CD4-positive, alpha-beta T cell treated with Interleukin-17A for 4 hours (primary cell): ENCODE results near the gene ACOT4.
"Not testable (repeated sequence)": the region's sequence is repeated elsewhere in the genome, so short reads cannot be mapped to it uniquely, and the experiment has no call there.

ENCODE experiments used
- DNase-seq: peaks from one replicate; pipeline ENCODE4 v3.0.0-alpha.2; 2020; ENCODE audit warnings: mixed read lengths

Gene ACOT4

DNA sequence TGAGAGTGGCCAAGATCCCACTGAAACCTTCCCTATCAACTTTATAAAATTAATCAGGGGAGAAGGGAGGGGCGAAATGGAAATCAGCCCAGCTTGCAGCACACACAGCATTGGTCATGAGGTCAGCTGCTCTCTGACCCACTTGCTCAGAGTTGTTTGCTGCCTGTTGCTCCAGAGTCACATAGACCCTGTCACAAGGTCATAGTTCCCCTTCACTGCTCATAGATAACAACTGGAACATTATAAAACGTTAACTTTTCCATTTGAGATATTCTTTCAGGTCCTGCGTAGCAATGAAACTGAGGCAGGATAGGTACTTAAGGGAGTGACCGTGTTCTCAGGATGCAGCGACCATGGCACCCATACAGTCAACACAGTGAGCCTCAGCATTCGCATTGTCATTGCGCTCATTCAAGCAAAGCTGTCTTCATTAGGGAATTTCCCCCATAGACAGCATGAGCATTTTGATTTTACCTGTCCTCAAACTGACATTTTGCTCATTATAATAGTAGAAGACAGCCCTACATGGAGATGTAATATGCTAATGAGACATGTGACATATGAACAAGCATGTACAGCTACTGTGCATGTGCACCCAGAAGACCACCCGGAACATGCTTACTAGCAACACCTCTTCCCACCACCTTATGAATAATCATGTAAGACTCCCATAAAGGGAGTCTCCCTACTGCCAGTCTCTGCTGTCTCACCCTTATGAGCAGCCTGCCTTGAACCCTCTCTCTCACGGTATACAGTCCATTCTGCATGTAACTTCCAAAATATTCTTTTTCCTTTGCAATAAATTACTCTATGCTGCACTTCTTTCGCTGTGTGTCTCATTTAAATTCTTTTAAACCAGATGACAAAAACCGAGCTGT is 9.3 kb upstream of the ACOT4 start:
- not testable (repeated sequence) for DNase-seq

DNA sequence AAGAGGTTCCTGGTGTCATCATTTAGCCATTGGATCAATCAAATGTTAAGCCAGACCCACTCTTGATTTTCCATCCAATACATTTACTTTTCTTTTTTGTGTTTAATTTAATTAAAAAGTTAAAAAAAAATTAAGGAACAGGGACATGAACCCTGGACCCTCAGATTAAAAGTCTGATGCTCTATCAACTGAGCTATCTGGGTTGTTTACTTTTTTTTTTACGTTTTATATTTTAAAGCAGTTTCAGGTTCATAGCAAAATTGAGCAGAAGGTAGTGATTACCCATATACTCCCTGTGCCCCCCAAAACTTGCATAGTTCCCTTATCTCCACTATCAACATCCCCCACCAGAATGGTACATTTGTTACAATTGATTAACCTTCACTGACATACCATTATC is 3.0 kb upstream of the ACOT4 start:
- DNase-seq: no peak

DNA sequence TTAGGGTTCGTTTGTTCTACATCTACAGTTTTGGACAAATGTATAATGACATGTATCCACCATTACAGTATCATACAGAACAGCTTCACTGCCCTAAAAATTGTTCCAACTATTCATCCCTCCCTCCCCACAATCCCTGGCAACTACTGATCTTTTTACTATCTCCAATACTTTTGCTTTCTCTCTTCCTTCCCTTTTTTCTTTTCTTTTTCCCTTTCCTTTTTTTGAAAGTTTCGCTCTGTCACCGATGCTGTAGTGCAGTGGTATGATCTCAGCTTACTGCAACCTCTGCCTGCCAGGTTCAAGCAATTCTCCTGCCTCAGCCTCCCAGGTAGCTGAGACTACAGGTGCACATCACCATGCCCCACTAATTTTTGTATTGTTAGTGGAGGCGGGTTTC is 2.6 kb upstream of the ACOT4 start:
- no peak for DNase-seq

DNA sequence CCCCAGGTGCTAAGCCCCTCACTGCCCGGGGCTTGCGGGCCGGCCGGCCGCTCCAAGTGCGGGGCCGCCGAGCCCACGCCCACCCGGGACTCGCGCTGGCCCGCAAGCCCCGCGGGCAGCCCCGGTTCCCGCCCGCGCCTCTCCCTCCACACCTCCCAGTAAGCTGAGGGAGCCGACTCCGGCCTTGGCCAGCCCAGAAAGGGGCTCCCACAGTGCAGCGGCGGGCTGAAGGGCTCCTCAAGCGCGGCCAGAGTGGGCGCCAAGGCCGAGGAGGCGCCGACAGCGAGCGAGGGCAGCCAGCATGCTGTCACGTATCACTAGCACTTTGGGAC is 1.0 kb upstream of the ACOT4 start:
- not testable (repeated sequence) for DNase-seq

DNA sequence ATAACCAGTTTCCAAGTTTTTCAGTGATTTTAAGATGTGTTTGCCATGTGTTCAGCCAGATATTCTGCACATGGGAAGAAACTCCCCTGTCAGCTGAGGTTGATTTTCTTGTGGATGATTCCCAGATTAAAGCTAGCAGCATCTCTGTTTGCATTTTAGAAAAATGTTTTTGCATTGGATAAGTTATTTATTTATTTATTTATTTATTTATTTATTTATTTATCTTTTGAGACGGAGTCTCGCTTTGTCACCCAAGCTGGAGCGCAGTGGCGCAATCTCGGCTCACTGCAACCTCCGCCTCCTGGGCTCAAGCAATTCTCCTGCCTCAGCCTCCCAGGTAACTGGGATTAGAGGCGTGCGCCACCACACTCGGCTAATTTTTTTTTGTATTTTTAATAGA is 2.8 kb downstream of the ACOT4 start:
- DNase-seq: no peak

DNA sequence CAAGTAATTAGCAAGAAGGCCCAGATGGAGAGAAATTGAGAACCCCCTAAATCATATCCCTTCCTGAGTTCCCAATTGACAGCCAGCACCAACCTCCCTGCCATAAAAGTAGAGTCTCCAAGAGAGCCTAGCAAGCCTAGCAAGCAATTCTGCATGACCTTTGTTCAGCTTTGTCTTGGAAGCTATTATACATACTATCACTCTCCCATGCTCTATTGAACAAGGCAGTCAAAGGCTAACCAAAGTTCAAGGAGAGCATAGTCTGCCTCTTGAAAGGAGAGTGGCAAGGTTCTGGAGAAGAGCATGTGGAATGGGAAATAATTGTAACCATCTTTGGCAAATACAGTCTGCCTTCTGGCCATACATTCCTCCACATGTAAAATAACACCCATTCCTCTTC is 7.8 kb downstream of the ACOT4 start:
- no peak for DNase-seq

DNA sequence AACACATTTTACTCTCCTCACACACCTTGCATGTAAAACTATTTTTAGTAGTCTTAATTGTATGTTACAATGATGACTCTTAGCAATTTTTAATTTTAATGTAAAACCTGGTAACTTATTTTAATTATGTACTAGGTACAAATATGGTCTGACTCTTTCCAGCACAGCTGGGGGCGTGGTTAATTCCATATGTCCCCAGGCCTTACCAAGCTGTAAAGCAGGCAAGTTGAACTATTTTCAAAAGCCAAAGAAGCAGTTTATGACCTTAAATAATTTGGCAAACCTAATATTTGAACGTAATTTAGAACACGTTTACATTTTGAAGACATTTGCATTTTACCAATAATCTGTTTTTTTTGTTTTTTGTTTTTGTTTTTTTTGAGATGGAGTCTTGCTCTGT is 11.3 kb downstream of the ACOT4 start:
- no peak for DNase-seq

DNA sequence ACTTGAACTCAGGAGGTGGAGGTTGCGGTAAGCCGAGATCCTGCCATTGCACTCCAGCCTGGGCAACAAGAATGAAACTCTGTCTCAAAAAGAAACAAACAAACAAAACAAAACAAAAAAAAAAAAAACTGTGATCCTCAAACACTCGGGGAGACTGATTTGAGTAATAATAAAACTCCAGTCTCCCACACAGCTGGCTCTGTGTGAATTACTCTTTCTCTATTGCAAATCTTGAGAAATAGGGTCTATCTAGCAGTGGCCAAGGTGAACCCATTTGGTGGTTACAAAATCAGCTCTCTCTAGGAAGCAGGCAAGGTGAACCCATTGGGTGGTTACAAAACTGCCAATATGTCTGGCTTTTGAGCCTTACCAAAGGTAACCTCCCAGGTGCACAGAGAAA is 14.6 kb downstream of the ACOT4 start:
- no peak for DNase-seq

DNA sequence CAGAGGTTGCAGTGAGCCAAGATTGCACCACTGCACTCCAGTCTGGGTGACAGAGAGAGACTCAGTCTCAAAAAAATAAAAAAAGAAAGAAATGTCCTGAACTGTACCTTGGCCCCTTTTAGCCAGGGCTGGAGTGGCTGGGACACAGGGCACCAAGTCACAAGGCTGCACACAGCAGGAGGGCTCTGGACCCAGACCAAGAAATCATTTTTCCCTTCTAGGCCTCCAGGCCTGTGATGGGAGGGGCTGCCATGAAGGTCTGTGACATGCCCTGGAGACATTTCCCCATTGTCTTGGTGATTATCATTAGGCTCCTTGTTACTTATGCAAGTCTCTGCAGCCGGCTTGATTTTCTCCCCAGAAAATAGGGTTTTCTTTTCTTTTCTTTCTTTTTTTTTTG is 15.6 kb downstream of the ACOT4 start:
- no peak for DNase-seq

DNA sequence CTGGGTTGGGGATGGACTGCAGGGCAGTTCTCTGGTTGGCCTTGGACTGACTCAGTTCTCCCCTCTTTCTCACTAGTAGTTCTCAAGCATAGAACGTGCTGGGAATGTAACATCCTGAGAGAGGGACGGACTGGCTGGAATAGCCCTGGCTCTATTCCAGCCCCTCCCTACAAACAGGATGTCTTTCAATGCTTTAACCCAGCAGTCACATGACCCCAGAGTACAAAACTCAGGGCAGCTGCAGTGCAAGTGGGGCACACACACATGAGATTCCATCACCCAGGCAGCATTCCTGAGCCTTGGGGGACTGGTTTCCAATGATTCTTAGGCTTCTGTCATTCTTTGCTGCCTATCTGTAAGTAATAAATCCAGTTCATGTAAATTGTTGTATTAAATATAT is 19.0 kb downstream of the ACOT4 start:
- DNase-seq: no peak

DNA sequence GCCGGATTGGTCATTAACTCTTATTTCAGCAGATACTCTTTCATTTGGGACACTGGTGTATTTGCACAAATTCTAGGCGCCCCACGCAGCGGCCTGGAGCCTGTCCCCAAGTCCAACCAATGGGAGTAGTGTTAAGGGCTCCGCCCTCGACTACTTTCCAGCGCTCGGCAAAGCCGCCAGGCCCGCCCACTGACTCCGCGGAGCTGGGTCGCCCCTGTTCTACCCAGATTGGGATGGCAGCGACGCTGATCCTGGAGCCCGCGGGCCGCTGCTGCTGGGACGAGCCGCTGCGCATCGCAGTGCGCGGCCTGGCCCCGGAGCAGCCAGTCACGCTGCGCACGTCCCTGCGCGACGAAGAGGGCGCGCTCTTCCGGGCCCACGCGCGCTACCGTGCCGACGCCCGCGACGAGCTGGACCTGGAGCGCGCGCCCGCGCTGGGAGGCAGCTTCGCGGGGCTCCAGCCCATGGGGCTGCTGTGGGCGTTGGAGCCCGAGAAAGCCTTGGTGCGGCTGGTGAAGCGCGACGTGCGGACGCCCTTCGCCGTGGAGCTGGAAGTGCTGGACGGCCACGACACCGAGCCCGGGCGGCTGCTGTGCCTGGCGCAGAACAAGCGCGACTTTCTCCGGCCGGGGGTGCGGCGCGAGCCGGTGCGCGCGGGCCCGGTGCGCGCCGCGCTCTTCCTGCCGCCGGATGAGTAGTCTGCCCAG is 20.8 kb downstream of the ACOT4 start, which contains the start of gene ACOT6:
Gene ACOT6, plus strand, starts transcription at position 179 of the 707 bp plus-strand sequence. Its CDS starts 55 bp downstream, at position 234.
- peak; percentile 78 for DNase-seq

DNA sequence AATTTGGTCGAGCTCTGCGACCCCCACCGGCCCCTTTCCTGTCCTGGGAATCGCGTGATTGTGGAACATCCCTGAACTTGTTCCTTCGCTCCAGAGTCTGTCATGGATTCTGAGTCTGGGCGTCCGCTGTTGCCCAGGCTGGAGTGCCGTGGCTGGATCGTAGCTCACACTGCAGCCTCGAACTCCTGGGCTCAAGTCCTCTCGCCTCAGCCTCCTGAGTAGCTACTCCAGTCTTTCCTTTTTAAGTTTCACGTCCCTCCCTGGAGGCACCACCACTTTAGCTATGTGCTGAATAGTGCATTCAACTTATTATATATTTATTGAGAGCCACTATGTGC is 21.3 kb downstream of the ACOT4 start:
- DNase-seq: no peak

DNA sequence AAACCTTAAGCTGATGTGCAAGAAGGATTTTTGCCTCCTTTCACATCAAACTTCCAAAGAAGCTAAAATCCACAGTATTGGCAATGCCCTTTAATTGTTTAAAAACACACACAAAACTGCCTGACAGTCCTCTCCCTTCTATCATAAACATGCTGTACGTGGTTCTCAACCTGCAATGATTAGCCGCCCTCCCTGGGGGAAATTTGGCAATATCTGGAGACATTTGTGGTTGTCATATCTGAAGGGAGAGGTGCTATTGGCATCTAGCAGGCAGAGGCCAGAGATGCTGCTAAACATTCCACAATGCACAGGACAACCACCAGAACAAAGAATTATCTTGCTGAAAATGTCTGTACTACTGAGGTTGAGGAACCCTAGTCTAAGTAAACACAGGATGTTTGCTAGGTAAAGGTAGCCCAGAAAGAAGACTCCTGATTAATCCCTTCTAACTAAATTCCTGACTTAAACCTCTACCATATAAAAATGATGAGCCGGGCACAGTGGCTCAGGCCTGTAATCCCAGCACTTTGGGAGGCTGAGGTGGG is 21.8 kb downstream of the ACOT4 start:
- DNase-seq: no peak

DNA sequence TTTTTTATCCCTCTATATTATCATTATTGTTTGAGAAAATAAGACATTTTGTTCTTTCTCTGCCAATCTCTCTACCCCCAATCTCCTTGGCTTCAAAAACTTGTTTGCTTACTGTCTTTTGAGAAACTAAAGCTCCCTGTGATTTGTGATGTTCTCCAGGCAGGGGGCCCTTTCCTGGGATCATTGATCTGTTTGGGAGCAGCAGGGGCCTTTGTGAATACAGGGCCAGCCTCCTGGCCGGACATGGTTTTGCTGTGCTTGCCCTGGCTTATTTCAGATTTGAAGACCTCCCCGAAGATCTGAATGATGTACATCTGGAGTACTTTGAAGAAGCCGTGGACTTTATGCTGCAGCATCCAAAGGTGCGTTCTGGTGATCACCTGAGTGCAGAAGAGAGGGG is 25.2 kb downstream of the ACOT4 start:
- no peak for DNase-seq

DNA sequence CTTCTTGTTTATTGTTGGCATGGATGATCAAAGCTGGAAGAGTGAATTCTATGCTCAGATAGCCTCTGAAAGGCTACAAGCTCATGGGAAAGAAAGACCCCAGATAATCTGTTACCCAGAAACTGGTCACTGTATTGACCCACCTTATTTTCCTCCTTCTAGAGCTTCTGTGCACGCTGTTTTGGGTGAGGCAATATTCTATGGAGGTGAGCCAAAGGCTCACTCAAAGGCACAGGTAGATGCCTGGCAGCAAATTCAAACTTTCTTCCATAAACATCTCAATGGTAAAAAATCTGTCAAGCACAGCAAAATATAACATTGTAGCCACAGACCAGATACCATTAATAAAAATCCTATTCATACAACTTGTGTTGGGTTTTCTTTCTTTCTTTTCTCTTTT is 27.9 kb downstream of the ACOT4 start:
- no peak for DNase-seq

DNA sequence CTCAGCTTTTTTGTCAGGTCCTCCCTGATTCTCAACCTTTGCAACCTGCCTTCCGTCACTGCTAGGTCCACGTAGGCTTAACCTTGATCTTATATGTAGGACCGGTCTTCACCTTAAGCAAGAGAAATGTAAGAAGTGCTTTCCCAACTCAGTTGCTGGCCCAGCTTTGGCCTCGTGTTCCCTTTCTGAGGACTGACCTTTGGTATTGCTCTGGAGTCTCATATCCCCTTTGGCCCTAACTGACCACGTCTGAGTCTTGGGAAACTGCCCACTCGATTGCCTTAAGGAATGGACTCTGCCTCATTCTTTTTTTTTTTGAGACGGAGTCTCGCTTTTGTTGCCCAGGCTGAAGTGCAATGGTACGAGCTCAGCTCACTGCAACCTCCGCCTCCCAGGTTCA is 28.6 kb downstream of the ACOT4 start:
- no peak for DNase-seq

DNA sequence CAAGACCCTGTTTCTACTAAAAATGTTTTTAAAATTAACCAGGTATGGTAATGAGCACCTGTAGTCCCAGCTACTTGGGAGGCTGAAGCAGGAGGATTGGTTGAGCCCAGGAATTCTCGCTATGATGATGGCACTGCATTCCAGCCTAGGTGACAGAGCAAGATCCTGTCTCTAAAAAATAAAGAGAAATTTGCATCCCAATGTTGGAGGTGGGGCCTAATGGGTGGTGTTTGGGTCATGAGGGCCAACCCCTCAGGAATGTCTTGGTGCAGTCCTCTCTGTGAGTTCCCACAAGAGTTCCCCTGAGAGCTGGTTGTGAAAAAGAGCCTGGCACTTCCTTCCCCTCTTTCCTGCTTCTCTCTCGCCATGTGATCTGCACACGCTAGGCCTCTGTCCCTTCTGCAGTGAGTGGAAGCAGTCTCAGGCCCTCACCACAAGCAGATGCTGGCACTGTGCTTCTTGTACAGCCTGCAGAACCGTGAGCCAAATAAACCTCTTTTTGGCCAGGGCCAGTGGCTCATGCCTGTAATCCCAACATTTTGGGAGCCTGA is 31.9 kb downstream of the ACOT4 start:
- DNase-seq: no peak

DNA sequence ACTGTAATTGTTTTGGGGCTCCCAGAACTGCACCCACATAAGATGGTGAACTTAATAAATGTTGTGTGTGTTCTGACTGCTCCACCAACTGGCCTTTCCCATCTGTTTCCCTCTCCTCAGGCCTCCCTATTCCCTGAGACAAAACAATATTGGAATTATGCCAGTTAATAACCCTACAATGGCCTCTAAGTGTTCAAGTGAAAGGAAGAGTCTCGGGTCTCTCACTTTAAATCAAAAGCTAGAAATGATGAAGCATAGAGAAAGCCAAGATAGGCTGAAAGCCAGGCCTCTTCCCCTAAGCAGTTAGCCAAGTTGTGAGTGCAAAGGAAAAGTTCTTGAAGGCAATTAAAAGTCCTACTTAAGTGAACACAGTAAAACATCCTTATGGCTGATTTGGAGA is 34.0 kb downstream of the ACOT4 start:
- no peak for DNase-seq

DNA sequence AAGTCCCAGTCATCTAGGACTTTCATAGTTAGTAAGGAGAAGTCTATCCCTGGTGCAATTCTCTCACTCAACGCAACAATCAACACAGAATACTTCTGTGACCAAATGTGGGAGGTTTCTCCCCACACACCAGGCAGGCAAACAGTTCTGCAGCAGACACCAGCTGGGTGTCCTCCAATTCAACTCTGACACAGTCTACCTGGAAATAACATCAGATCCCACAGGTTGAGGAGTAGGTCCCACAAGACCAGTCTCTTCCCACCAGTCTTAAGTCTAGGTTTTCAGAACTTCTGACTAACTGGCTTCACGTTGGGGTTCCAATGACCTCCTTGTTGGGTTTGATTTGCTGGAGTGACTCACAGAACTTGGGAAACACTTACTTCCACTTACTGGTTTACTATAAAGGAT is 35.5 kb downstream of the ACOT4 start:
- no peak for DNase-seq

DNA sequence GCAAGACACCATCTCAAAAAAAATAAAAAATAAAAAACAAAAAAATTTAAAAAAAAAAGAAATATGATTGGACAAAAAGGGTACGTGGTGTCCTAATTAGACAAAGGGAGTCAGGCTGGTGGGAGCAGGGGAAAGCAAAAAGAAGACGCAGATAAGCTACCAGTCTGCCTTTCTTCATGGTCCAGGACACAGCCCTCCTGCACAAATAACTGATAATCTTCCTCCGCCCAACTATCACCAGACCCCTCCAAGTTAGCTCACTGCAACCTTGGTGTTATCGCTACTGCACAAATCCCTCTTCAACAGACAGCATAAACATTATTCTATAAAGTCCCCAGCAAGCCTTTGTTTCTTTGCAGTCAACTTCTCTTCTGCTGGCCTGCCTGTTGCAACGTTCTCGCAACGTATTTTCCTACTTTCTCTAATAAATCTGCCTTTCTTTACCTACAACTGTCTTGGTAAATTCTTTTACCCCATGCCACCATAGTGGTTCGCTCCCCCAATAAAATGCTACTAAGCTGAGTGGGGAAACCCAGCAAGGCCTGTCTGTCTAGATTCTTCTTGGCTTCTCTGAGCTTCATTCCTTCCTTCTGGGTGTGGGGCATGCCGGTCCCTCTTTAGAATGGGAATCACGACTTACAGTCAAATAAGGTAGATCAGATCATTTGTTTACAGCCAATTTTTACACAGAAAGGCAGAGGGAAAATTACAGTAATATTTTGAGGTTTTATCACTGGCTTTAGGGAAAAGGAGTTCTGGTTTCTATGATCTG is 38.5 kb downstream of the ACOT4 start:
- no peak for DNase-seq

DNA sequence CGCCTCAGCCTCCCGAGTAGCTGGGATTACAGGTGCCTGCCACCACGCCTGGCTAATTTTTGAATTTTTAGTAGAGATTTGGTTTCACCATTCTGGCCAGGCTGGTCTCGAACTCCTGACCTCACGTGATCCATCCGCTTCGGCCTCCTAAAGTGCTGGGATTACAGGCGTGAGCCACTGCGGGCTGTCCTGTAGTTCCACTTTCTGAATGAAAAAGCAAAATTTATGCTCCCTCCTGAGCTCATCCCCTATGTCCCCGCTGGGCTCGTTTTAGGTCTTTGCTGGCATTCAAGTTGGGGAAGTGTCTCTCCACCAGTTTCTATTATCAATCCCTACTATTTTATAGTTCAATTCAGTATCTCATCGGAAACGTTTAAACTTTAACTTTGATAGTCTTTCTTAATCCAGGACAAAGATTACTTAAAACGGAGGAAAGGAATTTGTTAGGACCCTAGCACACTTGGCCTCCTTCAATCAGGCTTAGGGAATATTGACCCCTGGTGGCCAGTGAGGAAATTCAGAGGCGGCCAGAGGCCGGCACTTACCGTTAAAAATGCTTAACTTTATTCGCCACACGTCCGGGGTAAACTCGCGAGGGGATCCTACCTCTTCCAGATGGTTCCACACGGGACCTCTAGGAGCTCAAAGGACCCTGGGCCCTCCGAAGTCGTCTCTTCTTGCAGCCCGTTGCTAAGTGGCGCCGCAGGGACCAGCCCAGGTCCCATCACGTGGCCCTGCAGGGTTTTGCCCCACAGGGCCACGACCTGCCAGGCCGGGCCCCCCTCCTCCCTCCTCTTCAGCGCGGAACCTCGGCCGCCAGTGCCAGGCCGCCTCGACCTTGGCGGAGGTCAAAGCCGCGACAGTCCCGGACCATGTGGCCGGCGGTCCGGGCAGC is 41.7 kb downstream of the ACOT4 start:
- peak; percentile 70 for DNase-seq
